Breast epithelium (tissue), 4 donors: ENCODE results near the gene RAB21. TPM values are rescaled to one million over a fixed set of nuclear protein-coding genes. Genes with fewer than 3 reads are reported as not detected.

Source experiments
- DNase-seq, 2 donors: peaks; one replicate each; pipeline ENCODE4 v3.0.0-alpha.2; 2019; ENCODE audit warnings: low spot score in 2 of 2
- H3K27ac ChIP-seq, 2 donors: fragments of 200-600 bp; sonication (generic) in 1 of 2; one replicate each; pipeline ENCODE4 v1.5.1; 2016 to 2019; ENCODE audit warnings: mild to moderate bottlenecking in 1 of 2
- H3K27me3 ChIP-seq, 2 donors: fragments of 200-600 bp; sonication (generic) in 1 of 2; one replicate each; pipeline versions ENCODE4 v1.5.1 to v1.6.0; 2017 to 2019; ENCODE audit warnings: control low read depth in 1 of 2, mild to moderate bottlenecking in 1 of 2
- H3K36me3 ChIP-seq: fragments of 200-600 bp; one replicate; pipeline ENCODE4 v1.5.1; 2019
- H3K4me1 ChIP-seq, 2 donors: fragments of 200-600 bp; sonication (generic); one replicate each; pipeline ENCODE4 v1.5.1; 2016 to 2019; ENCODE audit warnings: control low read depth in 1 of 2
- H3K4me3 ChIP-seq, 3 donors: fragments of 200-600 bp; sonication (generic); 1 replicate in 2 of 3; 2 replicates in 1 of 3; pipeline ENCODE4 v1.5.1; 2016 to 2019; ENCODE audit warnings: mild to moderate bottlenecking in 3 of 3, moderate library complexity in 2 of 3
- H3K9me3 ChIP-seq, 2 donors: fragments of 200-600 bp; sonication (generic) in 1 of 2; one replicate each; pipeline ENCODE4 v1.5.1; 2016 to 2019; ENCODE audit warnings: control low read depth in 1 of 2
- POLR2A ChIP-seq: fragments of 450-650 bp; IDR thresholded peaks from one replicate; pipeline ENCODE4 v1.6.1; 2016; ENCODE audit warnings: antibody characterized with exemption, mild to moderate bottlenecking, moderate library complexity
- POLR2AphosphoS5 ChIP-seq, 3 donors: sonication (generic); formaldehyde crosslinking; IDR thresholded peaks; one replicate each; pipeline ENCODE4 v1.6.1; 2017; ENCODE audit warnings: antibody characterized with exemption in 3 of 3
- intact Hi-C: fragments of 100-400 bp; cut with DNase I; formaldehyde crosslinking; loops from one replicate; pipeline ENCODE4 v1.15.1; 2023; ENCODE audit warnings: low total_unique reads
- total RNA-seq, 3 donors: library from RNA; depleted of rRNA; stranded (reverse); fragments of >200 nt; gene quantifications; one replicate each; pipeline ENCODE4 v1.1.0, GENCODE V29; 2016
- TF ChIP-seq, protein P1 (sequence below), 3 donors: fragments of 450-650 bp; IDR thresholded peaks; one replicate each; pipeline ENCODE4 v1.5.1; 2016 to 2017; ENCODE audit warnings: antibody characterized with exemption in 3 of 3, mild to moderate bottlenecking in 3 of 3, moderate library complexity in 3 of 3

RAB21 gene
- total RNA-seq, 3 donors from 2014 or later: 22.1 to 26.9 (median 22.6) TPM

DNA sequence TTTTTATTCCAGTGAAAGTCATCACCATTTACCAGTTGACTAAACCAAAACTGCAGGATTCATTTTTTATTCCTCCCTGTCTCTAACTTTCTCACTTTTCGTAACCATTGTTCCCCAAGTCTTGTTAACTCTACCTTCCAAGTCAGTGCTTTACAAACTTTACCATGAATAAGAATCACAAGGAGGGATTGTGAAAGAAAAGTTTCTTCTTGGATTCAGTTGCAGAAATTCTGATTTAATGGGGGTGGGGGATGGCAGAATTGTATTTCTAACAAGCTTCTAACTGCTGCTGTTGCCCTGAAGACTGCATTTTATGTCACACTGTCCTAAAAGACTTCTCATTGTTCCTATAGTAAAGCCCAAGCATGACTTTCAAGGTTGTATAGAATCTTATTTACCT is 5.0 kb upstream of the RAB21 start:
- TF ChIP-seq, protein P1, sequence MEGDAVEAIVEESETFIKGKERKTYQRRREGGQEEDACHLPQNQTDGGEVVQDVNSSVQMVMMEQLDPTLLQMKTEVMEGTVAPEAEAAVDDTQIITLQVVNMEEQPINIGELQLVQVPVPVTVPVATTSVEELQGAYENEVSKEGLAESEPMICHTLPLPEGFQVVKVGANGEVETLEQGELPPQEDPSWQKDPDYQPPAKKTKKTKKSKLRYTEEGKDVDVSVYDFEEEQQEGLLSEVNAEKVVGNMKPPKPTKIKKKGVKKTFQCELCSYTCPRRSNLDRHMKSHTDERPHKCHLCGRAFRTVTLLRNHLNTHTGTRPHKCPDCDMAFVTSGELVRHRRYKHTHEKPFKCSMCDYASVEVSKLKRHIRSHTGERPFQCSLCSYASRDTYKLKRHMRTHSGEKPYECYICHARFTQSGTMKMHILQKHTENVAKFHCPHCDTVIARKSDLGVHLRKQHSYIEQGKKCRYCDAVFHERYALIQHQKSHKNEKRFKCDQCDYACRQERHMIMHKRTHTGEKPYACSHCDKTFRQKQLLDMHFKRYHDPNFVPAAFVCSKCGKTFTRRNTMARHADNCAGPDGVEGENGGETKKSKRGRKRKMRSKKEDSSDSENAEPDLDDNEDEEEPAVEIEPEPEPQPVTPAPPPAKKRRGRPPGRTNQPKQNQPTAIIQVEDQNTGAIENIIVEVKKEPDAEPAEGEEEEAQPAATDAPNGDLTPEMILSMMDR (IDR thresholded peaks at IDR 0.05): no peak
- TF ChIP-seq POLR2AphosphoS5 (IDR thresholded peaks at IDR 0.05) (no peak), POLR2A (no peak)
- Histone ChIP-seq H3K4me3 (no peak overlapping the region), H3K4me1 (no peaks in the 10 kb centered on the region), H3K27me3 (no peaks in the 10 kb centered on the region), H3K27ac (no peak overlapping the region), H3K9me3 (no peaks in the 10 kb centered on the region), H3K36me3 (no peaks in the 10 kb centered on the region)
- intact Hi-C loops: loop anchor here (2.0 kb wide), 1 partner anchor 79 kb away; no protein-coding TSS in a partner anchor
- no peak for DNase-seq

DNA sequence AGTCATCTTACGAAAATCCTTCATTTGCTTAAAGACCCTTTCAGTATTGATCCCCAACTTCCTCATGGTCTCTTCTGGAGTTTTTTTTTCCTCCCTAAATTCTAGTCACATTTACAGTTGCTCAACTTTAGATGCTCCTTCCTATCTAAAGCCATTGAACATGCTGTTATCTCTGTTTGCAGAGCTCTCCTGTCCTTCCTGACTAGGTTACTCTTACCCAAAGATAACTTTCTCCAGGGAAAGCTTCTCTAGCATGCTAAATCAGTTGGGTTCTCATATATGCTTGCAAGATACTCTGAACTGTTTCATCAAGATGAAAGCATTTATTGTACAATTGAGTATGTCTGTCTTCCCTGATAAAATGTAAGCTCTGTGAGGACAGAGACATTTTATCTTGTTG is 1.8 kb upstream of the RAB21 start:
- H3K27me3 ChIP-seq: no peaks in the 10 kb centered on the region
- no peaks in the 10 kb centered on the region for H3K9me3 ChIP-seq
- no peak for TF ChIP-seq POLR2AphosphoS5 (IDR thresholded peaks at IDR 0.05)
- TF ChIP-seq, protein P1 (IDR thresholded peaks at IDR 0.05): no peak
- no peak for TF ChIP-seq POLR2A
- no peaks in the 10 kb centered on the region for H3K4me1 ChIP-seq
- no peak overlapping the region for H3K4me3 ChIP-seq
- H3K27ac ChIP-seq: no peak overlapping the region
- H3K36me3 ChIP-seq: no peaks in the 10 kb centered on the region
- DNase-seq: no peak
- intact Hi-C loops: no loop called here

DNA sequence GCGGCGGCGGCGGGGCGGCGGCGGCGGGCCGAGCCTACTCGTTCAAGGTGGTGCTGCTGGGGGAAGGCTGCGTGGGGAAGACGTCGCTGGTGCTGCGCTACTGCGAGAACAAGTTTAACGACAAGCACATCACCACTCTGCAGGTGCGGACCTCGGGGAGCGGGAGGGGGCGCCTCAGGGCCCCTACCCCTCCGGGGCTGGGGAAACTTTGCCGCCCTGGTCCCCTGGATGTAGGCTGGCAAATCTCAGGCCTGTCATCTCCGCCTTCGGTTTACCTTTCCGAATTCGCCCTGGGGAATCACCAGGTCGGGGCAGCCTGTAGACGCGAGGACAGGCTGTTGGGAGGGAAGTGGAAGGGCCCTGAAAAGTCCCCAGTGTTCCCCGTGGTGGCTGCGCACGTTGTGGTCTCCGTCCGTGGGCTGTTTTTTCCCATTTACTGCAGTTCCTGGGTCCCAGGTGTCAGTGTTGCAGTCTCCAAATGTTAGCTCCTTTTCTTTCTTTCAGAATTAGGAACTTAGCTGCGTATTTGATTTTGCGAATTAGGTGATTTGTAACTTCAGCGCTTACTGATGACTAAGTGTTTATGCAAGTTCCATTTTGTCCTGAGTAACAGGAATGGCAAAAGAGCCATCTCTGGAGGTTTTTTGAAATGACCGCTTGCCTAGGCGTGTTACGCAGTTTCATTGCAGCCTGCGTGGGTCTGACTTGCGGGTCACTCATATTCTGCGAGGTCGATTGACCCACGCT is 656 bp downstream of the RAB21 start:
- Histone ChIP-seq H3K4me3 (peak overlapping the region; percentile 72 to 94 (median 93)), H3K27me3 (no peaks in the 10 kb centered on the region), H3K27ac (peak overlapping the region; percentile 96 to 100), H3K36me3 (no peaks in the 10 kb centered on the region), H3K4me1 (no peaks in the 10 kb centered on the region), H3K9me3 (peaks cover 0 to 7% of the 10 kb centered on the region in 2 donors)
- DNase-seq: peak in 1 of 2 donors; percentile 27
- TF ChIP-seq, protein P1 (IDR thresholded peaks at IDR 0.05): no peak
- peak in 1 of 3 donors; percentile 13 for TF ChIP-seq POLR2AphosphoS5 (IDR thresholded peaks at IDR 0.05)
- no peak for TF ChIP-seq POLR2A
- intact Hi-C loops: no loop called here

DNA sequence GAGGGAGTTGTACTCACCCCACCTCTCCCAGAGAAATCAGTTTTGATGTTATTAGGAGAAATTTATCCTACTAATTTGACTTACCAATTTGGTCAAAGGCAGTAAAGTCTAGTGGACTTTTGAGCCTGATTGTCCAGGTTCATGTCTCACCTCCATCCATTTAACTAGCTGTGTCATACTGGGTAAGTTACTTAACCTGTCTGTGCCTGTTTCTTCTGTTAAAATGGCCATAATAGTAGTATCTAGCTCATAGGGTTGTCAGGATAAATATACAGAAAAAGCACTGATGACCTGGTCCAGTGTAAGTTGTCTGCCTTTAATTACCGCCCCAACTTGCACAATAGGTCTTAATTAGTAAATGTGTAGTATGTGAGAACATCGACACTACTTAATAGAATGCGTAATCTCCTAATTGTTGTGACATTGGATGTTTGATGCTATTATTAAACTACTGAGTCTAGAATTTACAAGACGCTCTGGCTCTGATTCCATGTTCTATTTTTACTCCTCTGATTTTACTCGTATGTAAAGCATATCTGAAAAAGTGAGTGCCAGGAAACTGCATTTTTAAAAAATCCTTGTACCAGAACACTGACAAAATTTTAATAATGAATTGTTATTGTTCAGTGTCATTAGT is 1.5 kb downstream of the RAB21 start:
- TF ChIP-seq POLR2A: no peak
- TF ChIP-seq, protein P1 (IDR thresholded peaks at IDR 0.05): no peak
- no peak for TF ChIP-seq POLR2AphosphoS5 (IDR thresholded peaks at IDR 0.05)
- H3K9me3 ChIP-seq: peaks cover 0 to 13% of the 10 kb centered on the region in 2 donors
- H3K4me1 ChIP-seq: no peaks in the 10 kb centered on the region
- intact Hi-C loops: no loop called here
- peak overlapping the region; percentile 96 to 100 for H3K27ac ChIP-seq
- DNase-seq: no peak
- no peaks in the 10 kb centered on the region for H3K27me3 ChIP-seq
- peak overlapping the region; percentile 72 to 94 (median 93) for H3K4me3 ChIP-seq
- no peaks in the 10 kb centered on the region for H3K36me3 ChIP-seq

DNA sequence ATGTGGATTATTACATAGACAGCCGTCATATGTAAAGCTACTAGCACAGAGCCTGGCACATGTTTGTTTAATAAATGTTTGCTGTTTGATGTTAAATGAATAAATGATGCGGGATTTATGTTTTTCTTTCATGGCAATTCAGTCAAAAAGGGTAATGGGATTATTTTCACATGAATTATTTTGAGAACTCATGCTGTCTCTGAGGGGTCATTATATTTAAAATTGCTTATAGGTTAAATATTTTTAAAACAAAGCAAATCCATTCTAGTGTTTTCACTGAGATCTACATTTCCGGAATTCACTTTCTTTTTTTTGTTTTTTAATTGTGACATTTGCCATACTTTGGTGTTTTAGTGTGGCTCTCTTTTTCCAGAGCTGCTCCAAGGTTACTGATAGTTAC is 5.3 kb downstream of the RAB21 start:
- Histone ChIP-seq H3K4me3 (no peak overlapping the region), H3K27me3 (no peaks in the 10 kb centered on the region), H3K36me3 (no peaks in the 10 kb centered on the region), H3K27ac (no peak overlapping the region), H3K4me1 (no peaks in the 10 kb centered on the region), H3K9me3 (peaks cover 0 to 13% of the 10 kb centered on the region in 2 donors)
- intact Hi-C loops: no loop called here
- TF ChIP-seq POLR2AphosphoS5 (IDR thresholded peaks at IDR 0.05) (no peak), POLR2A (no peak)
- TF ChIP-seq, protein P1 (IDR thresholded peaks at IDR 0.05): no peak
- DNase-seq: no peak
